Gastroesophageal sphincter (tissue), 4 donors: ENCODE results near the gene BEGAIN. TPM values are rescaled to one million over a fixed set of nuclear protein-coding genes. Genes with fewer than 3 reads are reported as not detected.

Experiments used
- ATAC-seq: fragments of 150-250 bp; one replicate; pipeline ENCODE4 v1.9.1; 2016; ENCODE audit warnings: mild to moderate bottlenecking, moderate library complexity
- H3K27ac ChIP-seq, 4 donors: fragments of 200-600 bp; sonication (generic) in 3 of 4; 1 replicate in 3 of 4; 2 replicates in 1 of 4; pipeline ENCODE4 v1.5.1; 2016 to 2019
- H3K27me3 ChIP-seq: fragments of 200-600 bp; sonication (generic); one replicate; pipeline ENCODE4 v1.5.1; 2019
- H3K36me3 ChIP-seq, 2 donors: fragments of 200-600 bp; sonication (generic); one replicate each; pipeline ENCODE4 v1.5.1; 2019; ENCODE audit warnings: control low read depth in 1 of 2
- H3K4me1 ChIP-seq, 3 donors: fragments of 200-600 bp; sonication (generic); 1 replicate in 2 of 3; 2 replicates in 1 of 3; pipeline ENCODE4 v1.5.1; 2016 to 2019; ENCODE audit warnings: control low read depth in 2 of 3
- H3K4me3 ChIP-seq, 2 donors: fragments of 200-600 bp; sonication (generic); one replicate each; pipeline ENCODE4 v1.5.1; 2019; ENCODE audit warnings: mild to moderate bottlenecking in 1 of 2, moderate library complexity in 1 of 2
- H3K9me3 ChIP-seq, 3 donors: fragments of 200-600 bp; sonication (generic); one replicate each; pipeline ENCODE4 v1.5.1; 2017 to 2019; ENCODE audit warnings: control low read depth in 2 of 3
- CTCF ChIP-seq, 4 experiments: fragments of 200-600 bp in 2 of 4; fragments of 450-650 bp in 2 of 4; sonication (generic) in 1 of 4; IDR thresholded peaks; one replicate each; pipeline ENCODE4 v1.5.1; 2017 to 2019; ENCODE audit warnings: antibody characterized with exemption in 4 of 4, mild to moderate bottlenecking in 2 of 4, moderate library complexity in 2 of 4
- EP300 ChIP-seq: sonication (generic); formaldehyde crosslinking; IDR thresholded peaks from one replicate; pipeline ENCODE4 v1.6.1; 2017; ENCODE audit warnings: antibody characterized with exemption, mild to moderate bottlenecking
- POLR2A ChIP-seq, 2 donors: fragments of 450-650 bp; IDR thresholded peaks; one replicate each; pipeline ENCODE4 v1.6.1; 2017; ENCODE audit warnings: antibody characterized with exemption in 2 of 2, mild to moderate bottlenecking in 2 of 2, moderate library complexity in 1 of 2
- POLR2AphosphoS5 ChIP-seq: sonication (generic); formaldehyde crosslinking; IDR thresholded peaks from one replicate; pipeline ENCODE4 v1.6.1; 2017; ENCODE audit warnings: antibody characterized with exemption
- WGBS, 2 donors: methylation state at CpG; one replicate each; pipeline ENCODE4 v1.1.5; 2018; ENCODE audit warnings: low coverage in 1 of 2; 5-methylcytosine and 5-hydroxymethylcytosine counted together
- total RNA-seq, 4 donors: library from RNA; depleted of rRNA; stranded (reverse); fragments of >200 nt; gene quantifications; one replicate each; pipeline ENCODE4 v1.1.0, GENCODE V29; 2016

BEGAIN gene
- total RNA-seq, 4 donors from 2014 or later = 3.9 to 5.6 (median 4.2) TPM

- Histone ChIP-seq H3K36me3 (no peaks in the 10 kb centered on the region), H3K27me3 (peaks cover 48% of the 10 kb centered on the region), H3K4me1 (no peaks in the 10 kb centered on the region), H3K9me3 (no peaks in the 10 kb centered on the region), H3K4me3 (no peak overlapping the region), H3K27ac (no peak overlapping the region)
- 79 to 90% methylated on average over 6 to 13 of the region's 27 CpGs for WGBS, 2 donors
- TF ChIP-seq EP300 = no peak
- no peak for ATAC-seq
Observed at GRCh38 chr14:100593751-100594624, 6.8 kb upstream of the BEGAIN start.

GRCh38 chr14:100592972-100593371 is 5.8 kb upstream of the BEGAIN start:
- ATAC-seq = no peak
- Histone ChIP-seq H3K9me3 (no peaks in the 10 kb centered on the region), H3K27ac (no peak overlapping the region), H3K4me1 (no peaks in the 10 kb centered on the region), H3K27me3 (peaks cover 59% of the 10 kb centered on the region), H3K4me3 (no peak overlapping the region), H3K36me3 (no peaks in the 10 kb centered on the region)
- TF ChIP-seq CTCF (IDR thresholded peaks at IDR 0.05) = no peak
- no peak for TF ChIP-seq EP300
- TF ChIP-seq POLR2AphosphoS5 = no peak
- no peak for TF ChIP-seq POLR2A (IDR thresholded peaks at IDR 0.05)
- WGBS, 2 donors = 73% methylated on average over 3 of the region's 4 CpGs; no CpG with 5 or more reads in 1 of the 2 donors

GRCh38 chr14:100592461-100592891 is 5.3 kb upstream of the BEGAIN start:
- Histone ChIP-seq H3K9me3 (no peaks in the 10 kb centered on the region), H3K27ac (no peak overlapping the region), H3K4me3 (no peak overlapping the region), H3K27me3 (peaks cover 64% of the 10 kb centered on the region), H3K4me1 (no peaks in the 10 kb centered on the region), H3K36me3 (no peaks in the 10 kb centered on the region)
- TF ChIP-seq POLR2AphosphoS5 (no peak), CTCF (IDR thresholded peaks at IDR 0.05) (no peak), EP300 (no peak), POLR2A (IDR thresholded peaks at IDR 0.05) (no peak)
- 80% methylated on average over 1 of the region's 10 CpGs; no CpG with 5 or more reads in 1 of the 2 donors for WGBS, 2 donors
- peak; percentile 34 for ATAC-seq

- no peak for ATAC-seq
- Histone ChIP-seq H3K9me3 (no peaks in the 10 kb centered on the region), H3K27ac (no peak overlapping the region), H3K27me3 (peaks cover 69% of the 10 kb centered on the region), H3K36me3 (no peaks in the 10 kb centered on the region), H3K4me3 (no peak overlapping the region), H3K4me1 (peaks cover 0 to 2% (median 1%) of the 10 kb centered on the region in 3 donors)
- no peak for TF ChIP-seq CTCF (IDR thresholded peaks at IDR 0.05)
- TF ChIP-seq POLR2A (IDR thresholded peaks at IDR 0.05) = no peak
- no peak for TF ChIP-seq EP300
- TF ChIP-seq POLR2AphosphoS5 = no peak
- 86% methylated on average over 8 of the region's 16 CpGs; no CpG with 5 or more reads in 1 of the 2 donors for WGBS, 2 donors
Observed at GRCh38 chr14:100591453-100592371, 4.5 kb upstream of the BEGAIN start.

GRCh38 chr14:100590726-100591452 is 3.7 kb upstream of the BEGAIN start:
- peaks cover 77% of the 10 kb centered on the region for H3K27me3 ChIP-seq
- ATAC-seq = no peak
- 76% methylated on average over 2 of the region's 14 CpGs; no CpG with 5 or more reads in 1 of the 2 donors for WGBS, 2 donors

More at GRCh38 chr14:100590726-100591452, 3.7 kb upstream of the BEGAIN start:
- H3K36me3 ChIP-seq = no peaks in the 10 kb centered on the region
- no peak for TF ChIP-seq POLR2A (IDR thresholded peaks at IDR 0.05)
- no peak for TF ChIP-seq CTCF (IDR thresholded peaks at IDR 0.05)
- no peak for TF ChIP-seq POLR2AphosphoS5
- TF ChIP-seq EP300 = no peak
- no peaks in the 10 kb centered on the region for H3K9me3 ChIP-seq
- H3K4me3 ChIP-seq = no peak overlapping the region
- no peak overlapping the region for H3K27ac ChIP-seq
- peaks cover 0 to 8% (median 7%) of the 10 kb centered on the region in 3 donors for H3K4me1 ChIP-seq
